ENCODE results near the gene LRP1B.

LRP1B gene

GRCh38 chr2:141015341-141016047, 1115.3 kb downstream of the LRP1B start:
- no peak for DNase-seq (ENCODE audit: low read depth)
- no peak for TF ChIP-seq CTCF (IDR thresholded peaks at IDR 0.05; ENCODE audit: control insufficient read depth, extremely low read depth, insufficient read depth)
- no peak overlapping the region for H3K4me3 ChIP-seq (ENCODE audit: low read depth, low read length)

GRCh38 chr2:141003967-141004657, 1126.7 kb downstream of the LRP1B start:
- no peak for TF ChIP-seq CTCF (IDR thresholded peaks at IDR 0.05; ENCODE audit: control insufficient read depth, extremely low read depth, insufficient read depth)
- no peak overlapping the region for H3K4me3 ChIP-seq (ENCODE audit: low read depth, low read length)
- DNase-seq (ENCODE audit: low read depth), result no peak

- DNase-seq (ENCODE audit: low read depth), result no peak
- TF ChIP-seq CTCF (IDR thresholded peaks at IDR 0.05; ENCODE audit: control insufficient read depth, extremely low read depth, insufficient read depth), result no peak
- H3K4me3 ChIP-seq (ENCODE audit: low read depth, low read length), result no peak overlapping the region
Observed at GRCh38 chr2:141001750-141002149, 1129.1 kb downstream of the LRP1B start.

GRCh38 chr2:140998577-140998976, 1132.2 kb downstream of the LRP1B start:
- DNase-seq (ENCODE audit: low read depth), result no peak
- H3K4me3 ChIP-seq (ENCODE audit: low read depth, low read length), result no peak overlapping the region
- no peak for TF ChIP-seq CTCF (IDR thresholded peaks at IDR 0.05; ENCODE audit: control insufficient read depth, extremely low read depth, insufficient read depth)

- DNase-seq (ENCODE audit: low read depth), result no peak
- TF ChIP-seq CTCF (IDR thresholded peaks at IDR 0.05; ENCODE audit: control insufficient read depth, extremely low read depth, insufficient read depth), result no peak
Observed at GRCh38 chr2:140998017-140998416, 1132.8 kb downstream of the LRP1B start.

GRCh38 chr2:140994856-140995255, 1136.0 kb downstream of the LRP1B start:
- TF ChIP-seq CTCF (IDR thresholded peaks at IDR 0.05; ENCODE audit: control insufficient read depth, extremely low read depth, insufficient read depth), result no peak
- no peak overlapping the region for H3K4me3 ChIP-seq (ENCODE audit: low read depth, low read length)
- no peak for DNase-seq (ENCODE audit: low read depth)

More at GRCh38 chr2:140998017-140998416, 1132.8 kb downstream of the LRP1B start:
- no peak overlapping the region for H3K4me3 ChIP-seq (ENCODE audit: low read depth, low read length)

Data from LNCaP clone FGC (cell line).